Sigmoid colon (tissue), 7 donors: Measurements from ENCODE around the gene SH3RF3. TPM values are rescaled to one million over a fixed set of nuclear protein-coding genes. Genes with fewer than 3 reads are reported as not detected.
A peak's percentile ranks its signal among the peaks of the same experiment; 100 is the strongest.

Source experiments
- DNase-seq: peaks from one replicate; pipeline ENCODE4 v3.0.0-alpha.2; 2019
- H3K27ac ChIP-seq, 4 donors: fragments of 200-600 bp; sonication (generic); one replicate each; pipeline ENCODE4 v1.5.1; 2016 to 2019; ENCODE audit warnings: mild to moderate bottlenecking in 1 of 4
- H3K27me3 ChIP-seq, 3 donors: fragments of 200-600 bp; sonication (generic); one replicate each; pipeline ENCODE4 v1.5.1; 2019; ENCODE audit warnings: mild to moderate bottlenecking in 1 of 3
- H3K36me3 ChIP-seq, 4 donors: fragments of 200-600 bp; sonication (generic); one replicate each; pipeline ENCODE4 v1.5.1; 2016 to 2019
- H3K4me1 ChIP-seq, 4 donors: fragments of 200-600 bp; sonication (generic); one replicate each; pipeline ENCODE4 v1.5.1; 2017 to 2019
- H3K4me3 ChIP-seq, 4 donors: fragments of 200-600 bp; sonication (generic); one replicate each; pipeline ENCODE4 v1.5.1; 2017 to 2019; ENCODE audit warnings: mild to moderate bottlenecking in 2 of 4, moderate library complexity in 1 of 4
- H3K9me3 ChIP-seq, 4 donors: fragments of 200-600 bp in 3 of 4; sonication (generic) in 3 of 4; one replicate each; pipeline versions ENCODE4 v1.5.1 to v1.6.1; 2013 to 2019
- CTCF ChIP-seq, 4 experiments: fragments of 450-650 bp in 3 of 4; fragments of 200-600 bp in 1 of 4; IDR thresholded peaks; one replicate each; pipeline ENCODE4 v1.5.1; 2016 to 2019; ENCODE audit warnings: antibody characterized with exemption in 4 of 4, mild to moderate bottlenecking in 3 of 4, moderate library complexity in 2 of 4
- EP300 ChIP-seq, 4 donors: sonication (generic); formaldehyde crosslinking; IDR thresholded peaks; one replicate each; pipeline ENCODE4 v1.6.1; 2017; ENCODE audit warnings: antibody characterized with exemption in 4 of 4
- POLR2A ChIP-seq, 2 donors: fragments of 450-650 bp; IDR thresholded peaks; one replicate each; pipeline ENCODE4 v1.6.1; 2016; ENCODE audit warnings: antibody characterized with exemption in 2 of 2, mild to moderate bottlenecking in 2 of 2, moderate library complexity in 2 of 2
- POLR2AphosphoS5 ChIP-seq, 4 donors: sonication (generic); formaldehyde crosslinking; IDR thresholded peaks; one replicate each; pipeline ENCODE4 v1.6.1; 2017; ENCODE audit warnings: antibody characterized with exemption in 4 of 4
- WGBS, 2 donors: extraction: QIAGEN DNeasy Blood & Tissue Kit; methylation state at CpG; one replicate each; pipeline ENCODE4 v1.1.7; 2013; 5-methylcytosine and 5-hydroxymethylcytosine counted together
- intact Hi-C: fragments of 100-400 bp; cut with DNase I; formaldehyde crosslinking; loops from one replicate; pipeline ENCODE4 v1.15.1; 2023
- polyA plus RNA-seq, 3 donors: library from polyadenylated mRNA; stranded (reverse); fragments of 200-250 nt; gene quantifications; one replicate each; pipeline ENCODE4 v1.2.3, GENCODE V29; 2013
- total RNA-seq, 4 donors: library from RNA; depleted of rRNA; stranded (reverse); fragments of >200 nt; gene quantifications; one replicate each; pipeline ENCODE4 v1.1.0, GENCODE V29; 2016
- donor health status: healthy with polysubstance abuse.
- donor health status: Bipolar disorder and iron deficiency.
- donor health status: healthy.

SH3RF3 gene
- total and polyA plus RNA-seq, 7 donors = 0.69 to 10.0 (median 3.4) TPM

GRCh38 chr2:109254174-109254904 lies 125.3 kb downstream of the SH3RF3 start:
- WGBS, 2 donors = 86 to 92% methylated on average over 12 of the region's 12 CpGs
- no peaks in the 10 kb centered on the region for H3K27me3 ChIP-seq
- H3K36me3 ChIP-seq = no peaks in the 10 kb centered on the region
- DNase-seq = no peak
- H3K4me1 ChIP-seq = peaks cover 0 to 44% (median 35%) of the 10 kb centered on the region in 4 donors
- no peak for TF ChIP-seq CTCF (IDR thresholded peaks at IDR 0.05)
- TF ChIP-seq POLR2A (IDR thresholded peaks at IDR 0.05) = no peak
- TF ChIP-seq EP300 (IDR thresholded peaks at IDR 0.05) = no peak
- TF ChIP-seq POLR2AphosphoS5 (IDR thresholded peaks at IDR 0.05) = no peak
- no peak overlapping the region for H3K4me3 ChIP-seq
- H3K9me3 ChIP-seq = no peaks in the 10 kb centered on the region
- H3K27ac ChIP-seq = no peak overlapping the region
- intact Hi-C loops = no loop called here

- Histone ChIP-seq H3K27ac (peak overlapping the region in 2 of 4 donors; percentile 18), H3K27me3 (no peaks in the 10 kb centered on the region), H3K36me3 (no peaks in the 10 kb centered on the region), H3K4me3 (no peak overlapping the region), H3K4me1 (peaks cover 0 to 57% (median 46%) of the 10 kb centered on the region in 4 donors), H3K9me3 (no peaks in the 10 kb centered on the region)
- intact Hi-C loops = no loop called here
- no peak for DNase-seq
- TF ChIP-seq CTCF (IDR thresholded peaks at IDR 0.05) (no peak), POLR2A (IDR thresholded peaks at IDR 0.05) (no peak), POLR2AphosphoS5 (IDR thresholded peaks at IDR 0.05) (no peak), EP300 (IDR thresholded peaks at IDR 0.05) (no peak)
- WGBS, 2 donors = 32 to 55% methylated on average over 4 of the region's 4 CpGs
These were observed 126.6 kb downstream of the SH3RF3 start for GRCh38 chr2:109255654-109256053.

- Histone ChIP-seq H3K27me3 (no peaks in the 10 kb centered on the region), H3K4me1 (peaks cover 0 to 57% (median 46%) of the 10 kb centered on the region in 4 donors), H3K27ac (peak overlapping the region in 2 of 4 donors; percentile 18), H3K36me3 (no peaks in the 10 kb centered on the region), H3K9me3 (no peaks in the 10 kb centered on the region), H3K4me3 (no peak overlapping the region)
- WGBS, 2 donors = 91 to 96% methylated on average over 12 of the region's 12 CpGs
- intact Hi-C loops = no loop called here
- TF ChIP-seq POLR2A (IDR thresholded peaks at IDR 0.05) = no peak
- TF ChIP-seq POLR2AphosphoS5 (IDR thresholded peaks at IDR 0.05) = no peak
- TF ChIP-seq EP300 (IDR thresholded peaks at IDR 0.05) = no peak
- no peak for TF ChIP-seq CTCF (IDR thresholded peaks at IDR 0.05)
- no peak for DNase-seq
These were observed 127.1 kb downstream of the SH3RF3 start for GRCh38 chr2:109256111-109256510.

GRCh38 chr2:109256921-109257320 lies 127.9 kb downstream of the SH3RF3 start:
- H3K4me3 ChIP-seq = no peak overlapping the region
- H3K27ac ChIP-seq = peak overlapping the region in 1 of 4 donors; percentile 27
- peaks cover 0 to 57% (median 46%) of the 10 kb centered on the region in 4 donors for H3K4me1 ChIP-seq
- H3K27me3 ChIP-seq = no peaks in the 10 kb centered on the region
- H3K9me3 ChIP-seq = no peaks in the 10 kb centered on the region
- 84 to 88% methylated on average over 7 of the region's 7 CpGs for WGBS, 2 donors
- TF ChIP-seq POLR2AphosphoS5 (IDR thresholded peaks at IDR 0.05) = no peak
- TF ChIP-seq POLR2A (IDR thresholded peaks at IDR 0.05) = no peak
- no peak for TF ChIP-seq EP300 (IDR thresholded peaks at IDR 0.05)
- no peak for TF ChIP-seq CTCF (IDR thresholded peaks at IDR 0.05)
- H3K36me3 ChIP-seq = no peaks in the 10 kb centered on the region
- intact Hi-C loops = no loop called here
- DNase-seq = peak; percentile 85
